GM06990 (cell line): ENCODE results near the gene COL4A1.

ENCODE experiments used
- DNase-seq: peaks from one replicate; pipeline ENCODE4 v3.0.0-alpha.2; 2011; ENCODE audit not compliant: insufficient read length; ENCODE audit errors: extremely low read depth
- H3K27me3 ChIP-seq: replicated peaks from 2 replicates; pipeline ENCODE4 v1.6.0; 2011; ENCODE audit warnings: low read length; ENCODE audit not compliant: control insufficient read depth, insufficient read depth
- H3K36me3 ChIP-seq: 2 replicates; pipeline ENCODE4 v1.5.1; 2011; ENCODE audit warnings: low read length; ENCODE audit not compliant: control insufficient read depth, insufficient read depth
- H3K4me3 ChIP-seq: replicated peaks from 2 replicates; pipeline ENCODE4 v1.5.1; 2011; ENCODE audit warnings: low read depth, mild to moderate bottlenecking, control low read depth, low read length
- TF ChIP-seq, protein P1 (sequence below): IDR thresholded peaks from 2 replicates; pipeline ENCODE4 v1.5.1; 2011; ENCODE audit warnings: low read length, control low read depth, mild to moderate bottlenecking, inconsistent platforms; ENCODE audit not compliant: insufficient read depth, poor library complexity, severe bottlenecking

Gene COL4A1

DNA sequence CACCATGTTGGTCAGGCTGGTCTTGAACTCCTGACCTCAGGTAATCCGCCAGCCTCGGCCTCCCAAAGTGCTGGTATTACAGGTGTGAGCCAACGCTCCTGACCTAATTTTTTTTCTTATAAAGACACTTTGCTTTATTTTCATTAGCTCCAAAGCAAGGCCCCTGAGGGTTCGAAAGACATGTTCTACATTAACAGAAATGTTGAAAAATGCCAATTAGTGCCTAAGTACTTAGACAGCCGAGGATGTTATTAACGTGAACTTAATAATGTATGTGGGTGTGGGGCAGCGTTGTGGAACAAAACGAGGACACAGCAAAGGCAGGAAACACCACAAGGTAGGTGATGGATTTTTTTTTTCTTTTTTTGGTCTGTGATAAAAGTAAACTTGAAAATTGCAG is 82.4 kb downstream of the COL4A1 start:
- no peaks in the 10 kb centered on the region for H3K36me3 ChIP-seq
- H3K27me3 ChIP-seq, result no peaks in the 10 kb centered on the region; the same call in 1 of the 2 replicates
- H3K4me3 ChIP-seq, result no peak overlapping the region
- TF ChIP-seq, protein P1, sequence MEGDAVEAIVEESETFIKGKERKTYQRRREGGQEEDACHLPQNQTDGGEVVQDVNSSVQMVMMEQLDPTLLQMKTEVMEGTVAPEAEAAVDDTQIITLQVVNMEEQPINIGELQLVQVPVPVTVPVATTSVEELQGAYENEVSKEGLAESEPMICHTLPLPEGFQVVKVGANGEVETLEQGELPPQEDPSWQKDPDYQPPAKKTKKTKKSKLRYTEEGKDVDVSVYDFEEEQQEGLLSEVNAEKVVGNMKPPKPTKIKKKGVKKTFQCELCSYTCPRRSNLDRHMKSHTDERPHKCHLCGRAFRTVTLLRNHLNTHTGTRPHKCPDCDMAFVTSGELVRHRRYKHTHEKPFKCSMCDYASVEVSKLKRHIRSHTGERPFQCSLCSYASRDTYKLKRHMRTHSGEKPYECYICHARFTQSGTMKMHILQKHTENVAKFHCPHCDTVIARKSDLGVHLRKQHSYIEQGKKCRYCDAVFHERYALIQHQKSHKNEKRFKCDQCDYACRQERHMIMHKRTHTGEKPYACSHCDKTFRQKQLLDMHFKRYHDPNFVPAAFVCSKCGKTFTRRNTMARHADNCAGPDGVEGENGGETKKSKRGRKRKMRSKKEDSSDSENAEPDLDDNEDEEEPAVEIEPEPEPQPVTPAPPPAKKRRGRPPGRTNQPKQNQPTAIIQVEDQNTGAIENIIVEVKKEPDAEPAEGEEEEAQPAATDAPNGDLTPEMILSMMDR, result no peak
- DNase-seq, result no peak

DNA sequence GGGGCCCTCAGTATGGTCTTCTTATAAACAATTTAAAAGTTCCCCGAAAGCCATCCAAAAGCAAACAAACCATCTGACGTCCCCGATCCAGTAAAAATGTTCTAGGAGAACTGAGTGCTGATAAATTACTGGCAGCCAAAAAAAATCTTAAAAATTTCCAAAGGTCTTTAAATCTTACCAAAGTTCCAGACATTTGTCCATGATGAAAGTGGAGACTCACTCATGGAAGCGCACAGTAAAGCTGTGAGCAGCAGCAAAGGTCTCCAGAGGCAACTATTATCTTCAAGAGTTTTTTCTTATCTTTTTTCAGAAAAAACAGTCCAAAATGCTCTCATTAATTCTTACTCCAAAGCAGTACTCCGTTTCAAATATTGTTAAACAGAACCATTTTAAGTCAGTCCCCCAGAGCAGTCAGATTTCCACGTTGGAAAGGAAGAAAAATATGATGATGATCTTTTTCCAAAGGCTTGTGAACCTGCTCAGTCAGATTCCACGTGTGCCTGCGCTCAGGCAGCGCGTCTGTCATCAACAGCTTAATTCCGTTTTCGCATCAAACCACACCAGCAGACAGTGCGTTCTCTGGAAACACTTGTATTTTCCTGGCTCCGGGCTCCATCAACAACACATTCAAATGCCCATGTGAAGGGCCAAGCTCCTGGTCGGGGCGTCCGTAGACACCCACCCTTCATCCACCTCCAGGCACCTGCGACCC is 85.4 kb downstream of the COL4A1 start:
- TF ChIP-seq, protein P1, result no peak
- no peak for DNase-seq
- Histone ChIP-seq H3K27me3 (no peaks in the 10 kb centered on the region; the same call in none of the 2 replicates), H3K4me3 (no peak overlapping the region), H3K36me3 (no peaks in the 10 kb centered on the region)

DNA sequence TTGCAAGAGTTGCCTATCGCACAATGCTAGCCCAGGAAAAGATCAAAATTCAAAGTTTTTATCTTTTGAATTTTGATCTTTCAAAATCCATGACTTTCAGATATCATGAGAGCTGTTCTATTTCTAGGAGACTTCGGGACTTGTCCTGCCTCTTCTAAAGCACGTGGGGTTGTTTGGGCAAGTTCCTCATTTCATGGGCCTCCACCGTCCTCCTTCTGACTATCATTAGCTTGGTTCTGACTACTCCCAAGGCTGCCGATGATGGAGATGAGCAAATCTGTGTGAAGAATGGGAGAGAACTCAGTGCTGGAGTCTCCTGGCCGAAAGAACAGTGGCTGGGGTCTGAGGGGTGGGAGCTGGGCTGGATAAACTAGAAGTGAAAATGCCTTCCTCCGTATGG is 86.5 kb downstream of the COL4A1 start:
- Histone ChIP-seq H3K27me3 (no peaks in the 10 kb centered on the region; the same call in none of the 2 replicates), H3K4me3 (no peak overlapping the region), H3K36me3 (no peaks in the 10 kb centered on the region)
- no peak for DNase-seq
- TF ChIP-seq, protein P1, result no peak

DNA sequence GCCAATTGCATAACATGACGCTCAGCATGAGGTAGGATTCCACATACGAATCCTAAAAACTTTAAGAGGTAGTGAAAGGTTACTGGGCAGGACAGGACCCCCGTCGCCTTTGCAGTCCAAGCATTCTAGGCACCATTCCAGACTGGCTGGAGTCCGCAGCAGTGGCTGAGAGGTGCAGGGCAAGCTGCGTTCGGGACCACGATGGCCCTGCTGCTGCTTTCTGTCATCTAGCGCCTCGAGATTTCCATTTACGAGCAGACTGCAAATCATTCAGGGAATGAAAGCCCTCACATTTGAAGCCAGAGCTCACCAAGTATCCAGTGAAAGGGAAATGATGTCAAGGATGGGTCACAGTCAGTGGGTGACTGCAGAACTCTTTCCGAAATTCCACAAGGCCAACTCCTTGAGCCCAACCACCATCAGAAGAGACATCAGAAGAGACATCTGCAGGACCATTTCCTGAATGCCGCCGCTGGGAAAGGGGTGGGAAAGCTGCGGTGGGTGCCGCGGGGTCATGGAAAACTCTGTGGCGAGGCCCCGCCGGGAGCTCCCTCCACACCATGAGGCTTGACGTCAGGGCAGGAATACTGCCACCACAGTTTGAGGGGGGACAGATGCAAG is 88.3 kb downstream of the COL4A1 start:
- H3K27me3 ChIP-seq, result no peaks in the 10 kb centered on the region; the same call in none of the 2 replicates
- no peak overlapping the region for H3K4me3 ChIP-seq
- no peaks in the 10 kb centered on the region for H3K36me3 ChIP-seq
- no peak for DNase-seq
- TF ChIP-seq, protein P1, result no peak

DNA sequence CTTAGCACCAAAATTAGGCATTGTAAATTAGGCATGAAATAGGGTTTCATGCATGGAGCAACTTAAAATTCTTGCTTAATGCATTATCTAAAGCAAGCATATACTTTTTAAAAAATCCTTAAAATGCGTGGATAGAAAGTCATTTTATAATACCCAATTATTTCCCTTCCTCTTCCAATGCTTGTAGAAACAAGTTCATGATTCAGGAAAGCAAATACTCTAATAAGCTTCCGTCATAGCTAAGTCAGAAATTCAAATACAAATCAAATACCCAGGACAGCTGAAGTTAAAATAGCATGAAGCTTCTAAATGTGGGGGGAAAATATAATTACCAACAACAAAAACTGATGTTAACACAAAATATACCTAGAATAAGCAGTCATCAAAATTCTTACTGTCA is 89.1 kb downstream of the COL4A1 start:
- no peak for DNase-seq
- TF ChIP-seq, protein P1, result no peak
- Histone ChIP-seq H3K36me3 (no peaks in the 10 kb centered on the region), H3K4me3 (no peak overlapping the region), H3K27me3 (no peaks in the 10 kb centered on the region; the same call in none of the 2 replicates)
